GM23248 (cell line): ENCODE data around the gene DEFB123.

Experiments
- EZH2 ChIP-seq: fragments of 200-600 bp; sonication (generic); IDR thresholded peaks from 2 replicates; pipeline ENCODE4 v1.6.1; 2018; ENCODE audit warnings: antibody characterized with exemption, mild to moderate bottlenecking; ENCODE audit not compliant: insufficient read depth, poor library complexity, severe bottlenecking
- EZH2phosphoT487 ChIP-seq: fragments of 200-600 bp; sonication (generic); IDR thresholded peaks from 2 replicates; pipeline ENCODE4 v1.6.1; 2018; ENCODE audit warnings: antibody characterized with exemption, moderate library complexity, mild to moderate bottlenecking, low read depth; ENCODE audit not compliant: insufficient read depth

DNA sequence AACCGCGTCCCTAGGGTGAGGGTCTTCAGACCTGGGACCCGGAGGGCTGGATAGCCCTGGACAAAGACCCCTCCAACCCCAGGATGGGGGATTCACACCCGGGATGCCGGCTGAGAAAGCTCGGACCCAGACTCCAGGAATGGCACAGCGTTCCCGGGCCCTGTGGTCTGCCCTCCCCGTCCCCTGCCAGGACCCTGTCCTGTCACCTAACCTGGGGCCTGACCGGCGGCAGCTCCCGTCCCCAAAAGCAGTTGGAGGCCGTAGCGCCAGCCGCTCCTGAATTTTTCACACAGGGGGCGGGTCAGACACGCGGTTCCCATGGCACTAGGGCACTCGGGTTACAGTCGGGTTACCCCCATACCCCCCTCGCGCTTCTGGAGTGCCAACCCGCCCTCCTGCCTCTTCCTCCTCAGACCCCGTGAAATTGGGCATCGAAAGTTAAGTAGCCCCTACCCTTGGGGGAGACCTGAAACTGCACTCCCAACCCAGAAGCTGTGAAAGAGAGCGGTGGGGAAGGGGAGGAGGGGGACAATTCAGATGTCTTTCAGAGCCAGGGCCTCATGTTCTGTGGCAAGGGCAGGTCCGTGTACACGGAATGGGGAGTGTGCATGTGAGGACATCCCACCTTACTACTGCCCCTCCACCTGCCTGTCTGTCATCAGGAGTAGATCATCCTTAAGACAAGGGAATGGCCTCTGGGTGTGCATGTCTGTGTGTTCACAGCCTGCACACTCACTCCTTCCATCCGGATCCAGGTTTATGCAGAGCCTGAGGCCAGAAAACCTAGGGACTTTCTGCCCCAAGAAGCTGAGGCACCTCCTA lies 35.3 kb downstream of the DEFB123 start:
- TF ChIP-seq EZH2 (no peak), EZH2phosphoT487 (no peak)
